B cell (primary cell): ENCODE data around the gene BABAM2. TPM values are rescaled to one million over a fixed set of nuclear protein-coding genes. Genes with fewer than 3 reads are reported as not detected.

Experiments
- ATAC-seq: fragments of 200-7000 bp; cut with Tn5 transposase; one replicate; pipeline ENCODE4 v1.10.0; 2021; ENCODE audit warnings: low read depth, mild to moderate bottlenecking, moderate number of reproducible peaks, moderate library complexity
- CTCF ChIA-PET: fragments of 350-600 bp; sonication (Branson Sonifier 250); formaldehyde crosslinking; loops from one replicate; lab custom pipeline; 2021; ENCODE audit warnings: antibody characterized with exemption, inconsistent platforms; lab: Charles Lee
- POLR2A ChIA-PET: fragments of 350-600 bp; sonication (Branson Sonifier 250); formaldehyde crosslinking; loops from one replicate; lab custom pipeline; 2021; ENCODE audit warnings: antibody characterized with exemption; lab: Charles Lee
- DNase-seq: peaks from one replicate; pipeline ENCODE4 v3.0.0; 2013
- H2AFZ ChIP-seq: 2 replicates; pipeline ENCODE4 v1.6.1; 2012; ENCODE audit warnings: mild to moderate bottlenecking, low read depth, low read length; ENCODE audit not compliant: insufficient read depth, poor library complexity, severe bottlenecking
- H3K27ac ChIP-seq, 2 donors: 1 replicate in 1 of 2; 2 replicates in 1 of 2; pipeline ENCODE4 v1.5.1; 2012 to 2013; ENCODE audit warnings: low read length in 2 of 2, mild to moderate bottlenecking in 2 of 2, moderate library complexity in 1 of 2
- H3K27me3 ChIP-seq, 4 experiments: fragments of 200-600 bp in 1 of 4; sonication (generic) in 1 of 4; replicated peaks in 1 of 4; 1 replicate in 2 of 4; 2 replicates in 2 of 4; pipeline versions ENCODE4 v1.6.1 to v1.7.0; 2013 to 2016; ENCODE audit warnings: low read length in 3 of 4, mild to moderate bottlenecking in 2 of 4, mixed read lengths in 1 of 4, moderate library complexity in 1 of 4; ENCODE audit not compliant: insufficient read depth in 4 of 4, control insufficient read depth in 3 of 4; ENCODE audit errors: control extremely low read depth in 1 of 4
- H3K36me3 ChIP-seq, 2 experiments: replicated peaks in 1 of 2; 1 replicate in 1 of 2; 2 replicates in 1 of 2; pipeline versions ENCODE4 v1.6.1 to v1.7.1; 2013; ENCODE audit warnings: low read length in 1 of 2; ENCODE audit not compliant: insufficient read depth in 2 of 2, control insufficient read depth in 1 of 2; ENCODE audit errors: control extremely low read depth in 1 of 2, extremely low read depth in 1 of 2
- H3K4me1 ChIP-seq, 2 donors: fragments of 200-600 bp in 1 of 2; sonication (generic) in 1 of 2; 1 replicate in 1 of 2; 2 replicates in 1 of 2; pipeline versions ENCODE4 v1.5.1 to v1.6.1; 2013 to 2017; ENCODE audit warnings: low read length in 2 of 2; ENCODE audit not compliant: control insufficient read depth in 2 of 2, insufficient read depth in 2 of 2
- H3K4me2 ChIP-seq: replicated peaks from 2 replicates; pipeline ENCODE3; 2012; ENCODE audit warnings: mild to moderate bottlenecking, low read depth, low read length; ENCODE audit not compliant: poor library complexity, severe bottlenecking
- H3K4me3 ChIP-seq, 5 experiments: fragments of 200-600 bp in 1 of 5; sonication (generic) in 1 of 5; 1 replicate in 3 of 5; 2 replicates in 2 of 5; pipeline versions ENCODE4 v1.5.1 to v1.7.0; 2011 to 2016; ENCODE audit warnings: low read length in 4 of 5, mild to moderate bottlenecking in 4 of 5, low read depth in 2 of 5, control low read depth in 1 of 5, moderate library complexity in 1 of 5; ENCODE audit not compliant: insufficient read depth in 1 of 5; ENCODE audit errors: control extremely low read depth in 1 of 5, extremely low read depth in 1 of 5
- H3K79me2 ChIP-seq: fragments of 200-600 bp; sonication (generic); one replicate; pipeline ENCODE4 v1.6.0; 2016; ENCODE audit warnings: low read length; ENCODE audit not compliant: control insufficient read depth, insufficient read depth
- H3K9ac ChIP-seq: fragments of 200-600 bp; sonication (generic); 2 replicates; pipeline ENCODE4 v1.6.1; 2017; ENCODE audit warnings: mild to moderate bottlenecking, low read length, moderate library complexity
- H3K9me3 ChIP-seq, 3 donors: one replicate each; pipeline versions ENCODE4 v1.6.1 to v1.7.1; 2013; ENCODE audit warnings: low read length in 2 of 3; ENCODE audit not compliant: control insufficient read depth in 2 of 3, insufficient read depth in 1 of 3; ENCODE audit errors: control extremely low read depth in 1 of 3
- H4K20me1 ChIP-seq: 2 replicates; pipeline ENCODE4 v1.6.0; 2012; ENCODE audit warnings: mild to moderate bottlenecking, low read length; ENCODE audit not compliant: insufficient read depth, control insufficient read depth, poor library complexity, severe bottlenecking
- H3K27ac Mint-ChIP-seq: one replicate; pipeline ENCODE4 v1.8.0; 2021; ENCODE audit warnings: mixed read lengths
- H3K27me3 Mint-ChIP-seq: one replicate; pipeline ENCODE4 v1.8.0; 2021; ENCODE audit warnings: mixed read lengths
- H3K4me1 Mint-ChIP-seq: one replicate; pipeline ENCODE4 v1.8.0; 2021; ENCODE audit warnings: mixed read lengths
- H3K4me3 Mint-ChIP-seq: one replicate; pipeline ENCODE4 v1.8.0; 2021; ENCODE audit warnings: mixed read lengths
- H3K9me3 Mint-ChIP-seq: one replicate; pipeline ENCODE4 v1.8.0; 2022; ENCODE audit warnings: mixed read lengths; ENCODE audit not compliant: insufficient read depth
- EZH2 ChIP-seq: IDR thresholded peaks from 2 replicates; pipeline ENCODE4 v1.6.1; 2012; ENCODE audit warnings: borderline replicate concordance, low read depth, mild to moderate bottlenecking, moderate library complexity, low read length; ENCODE audit not compliant: insufficient read depth, poor library complexity, severe bottlenecking
- WGBS: methylation state at CpG from one replicate; pipeline ENCODE4 v1.1.5; 2013; ENCODE audit warnings: missing lambda C conversion rate; ENCODE audit not compliant: insufficient coverage; 5-methylcytosine and 5-hydroxymethylcytosine counted together
- intact Hi-C: fragments of 100-400 bp; cut with micrococcal nuclease; formaldehyde crosslinking; loops from one replicate; pipeline ENCODE4 v1.10.0; 2022
- polyA plus RNA-seq: library from polyadenylated mRNA; depleted of rRNA; stranded (reverse); fragments of >200 nt; gene quantifications from 2 replicates; pipeline ENCODE4 v1.2.3, GENCODE V29; 2012
- total RNA-seq, 2 donors: library from RNA; stranded (reverse); fragments of 120-200 nt in 1 of 2; gene quantifications; 1 replicate in 1 of 2; 2 replicates in 1 of 2; pipeline versions ENCODE4 v1.2.3 to v1.2.4, GENCODE V29; 2013 to 2022
- TF ChIP-seq, protein P1 (sequence below): fragments of 200-600 bp; IDR thresholded peaks from one replicate; pipeline ENCODE4 v1.8.0; 2022; ENCODE audit warnings: antibody characterized with exemption, mild to moderate bottlenecking

BABAM2 gene
- total and polyA plus RNA-seq, 2 donors (not counting 1 experiment from before 2014, with no cell fraction given): 22.3 to 69.6 TPM

GRCh38 chr2:27855476-27855875, 35.1 kb upstream of the BABAM2 start:
- Histone ChIP-seq H3K79me2 (no peaks in the 10 kb centered on the region), H2AFZ (no peak overlapping the region), H4K20me1 (no peaks in the 10 kb centered on the region), H3K27ac (no peak overlapping the region), H3K27me3 (no peaks in the 10 kb centered on the region), H3K9ac (no peak overlapping the region), H3K4me3 (no peak overlapping the region), H3K9me3 (peaks cover 3 to 9% (median 6%) of the 10 kb centered on the region in 3 donors), H3K36me3 (no peaks in the 10 kb centered on the region), H3K4me1 (no peaks in the 10 kb centered on the region), H3K4me2 (no peak overlapping the region)
- TF ChIP-seq, protein P1, sequence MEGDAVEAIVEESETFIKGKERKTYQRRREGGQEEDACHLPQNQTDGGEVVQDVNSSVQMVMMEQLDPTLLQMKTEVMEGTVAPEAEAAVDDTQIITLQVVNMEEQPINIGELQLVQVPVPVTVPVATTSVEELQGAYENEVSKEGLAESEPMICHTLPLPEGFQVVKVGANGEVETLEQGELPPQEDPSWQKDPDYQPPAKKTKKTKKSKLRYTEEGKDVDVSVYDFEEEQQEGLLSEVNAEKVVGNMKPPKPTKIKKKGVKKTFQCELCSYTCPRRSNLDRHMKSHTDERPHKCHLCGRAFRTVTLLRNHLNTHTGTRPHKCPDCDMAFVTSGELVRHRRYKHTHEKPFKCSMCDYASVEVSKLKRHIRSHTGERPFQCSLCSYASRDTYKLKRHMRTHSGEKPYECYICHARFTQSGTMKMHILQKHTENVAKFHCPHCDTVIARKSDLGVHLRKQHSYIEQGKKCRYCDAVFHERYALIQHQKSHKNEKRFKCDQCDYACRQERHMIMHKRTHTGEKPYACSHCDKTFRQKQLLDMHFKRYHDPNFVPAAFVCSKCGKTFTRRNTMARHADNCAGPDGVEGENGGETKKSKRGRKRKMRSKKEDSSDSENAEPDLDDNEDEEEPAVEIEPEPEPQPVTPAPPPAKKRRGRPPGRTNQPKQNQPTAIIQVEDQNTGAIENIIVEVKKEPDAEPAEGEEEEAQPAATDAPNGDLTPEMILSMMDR: no peak
- no peak for TF ChIP-seq EZH2
- no peak overlapping the region for H3K4me3 Mint-ChIP-seq
- no peaks in the 10 kb centered on the region for H3K4me1 Mint-ChIP-seq
- peaks cover 5% of the 10 kb centered on the region for H3K9me3 Mint-ChIP-seq
- ChIA-PET CTCF (no interaction called here), POLR2A (no interaction called here)
- intact Hi-C loops: no loop called here
- no peak overlapping the region for H3K27ac Mint-ChIP-seq
- ATAC-seq (no peak), DNase-seq (no peak)
- H3K27me3 Mint-ChIP-seq: no peaks in the 10 kb centered on the region

DNA sequence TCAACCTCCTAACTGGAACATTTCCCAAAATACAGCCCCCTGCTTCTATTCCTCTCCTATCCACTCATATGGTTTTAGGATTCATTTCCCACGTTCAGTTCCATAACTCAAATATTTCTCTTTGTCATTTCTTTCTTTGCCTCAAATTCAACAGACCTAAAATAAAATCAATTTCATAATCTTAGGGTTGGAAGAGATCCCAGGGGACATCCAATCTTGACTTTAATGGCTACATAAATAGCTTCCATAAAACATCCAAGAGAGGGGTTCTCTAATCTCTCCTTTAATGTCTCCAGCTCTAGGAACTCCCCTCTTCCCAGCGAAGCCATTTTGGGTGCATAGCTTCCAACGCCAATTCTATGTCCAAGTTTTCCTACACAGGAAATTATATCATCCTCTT, 34.1 kb upstream of the BABAM2 start:
- DNase-seq: no peak
- CTCF ChIA-PET: no interaction called here
- peaks cover 5% of the 10 kb centered on the region for H3K9me3 Mint-ChIP-seq
- ATAC-seq: no peak
- intact Hi-C loops: no loop called here
- WGBS: 100% methylated on average over 1 of the region's 3 CpGs
- no peaks in the 10 kb centered on the region for H4K20me1 ChIP-seq
- H3K4me3 Mint-ChIP-seq: no peak overlapping the region
- no peaks in the 10 kb centered on the region for H3K36me3 ChIP-seq
- no peak overlapping the region for H3K4me3 ChIP-seq
- H3K27ac Mint-ChIP-seq: no peak overlapping the region
- no peak overlapping the region for H2AFZ ChIP-seq
- TF ChIP-seq, protein P1: no peak
- TF ChIP-seq EZH2: no peak
- no peak overlapping the region for H3K4me2 ChIP-seq
- H3K27me3 Mint-ChIP-seq: peaks cover 3% of the 10 kb centered on the region
- peaks cover 3 to 9% (median 6%) of the 10 kb centered on the region in 3 donors for H3K9me3 ChIP-seq
- H3K79me2 ChIP-seq: no peaks in the 10 kb centered on the region
- no peaks in the 10 kb centered on the region for H3K4me1 ChIP-seq
- POLR2A ChIA-PET: no interaction called here
- H3K9ac ChIP-seq: no peak overlapping the region
- H3K4me1 Mint-ChIP-seq: no peaks in the 10 kb centered on the region
- H3K27me3 ChIP-seq: no peaks in the 10 kb centered on the region
- no peak overlapping the region for H3K27ac ChIP-seq
